ENCODE measurements around the gene NCOA6. TPM values are rescaled to one million over a fixed set of nuclear protein-coding genes. Genes with fewer than 3 reads are reported as not detected.

The NCOA6 gene
- polyA plus RNA-seq, 1 of the 3 experiments (the other 2 are of a cell fraction) = 14.5 TPM

- no peak for DNase-seq
- peaks cover 0 to 2% of the 10 kb centered on the region in 2 experiments; a peak in 2 of 4 replicates for H3K4me1 ChIP-seq (ENCODE audit: control insufficient read depth in 1 of 2, insufficient read depth in 2 of 2, low read depth in 1 of 2, low read length in 1 of 2)
Observed at GRCh38 chr20:34776177-34776576, 49.3 kb downstream of the NCOA6 start.

DNA sequence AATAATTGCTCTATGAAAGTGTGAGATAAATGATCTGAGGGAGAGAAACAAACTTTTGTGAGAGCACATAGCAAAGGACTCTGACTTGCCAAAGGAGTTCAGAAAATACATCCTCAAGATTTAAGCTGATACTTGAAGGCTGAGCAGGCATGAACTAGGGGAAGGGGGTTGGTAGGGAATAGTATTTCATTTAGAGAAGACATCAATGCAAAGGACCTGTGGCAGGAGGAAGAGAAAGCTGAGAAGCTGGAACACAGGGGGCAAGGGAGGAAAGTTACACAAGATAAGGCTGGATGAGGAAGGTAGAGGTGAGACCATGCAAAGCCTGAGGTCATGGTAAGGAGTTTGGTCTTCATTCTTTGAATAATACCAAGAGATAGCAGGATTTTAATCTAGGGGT, 50.6 kb downstream of the NCOA6 start:
- Histone ChIP-seq H3K4me1 (ENCODE audit: control insufficient read depth in 1 of 2, insufficient read depth in 2 of 2, low read depth in 1 of 2, low read length in 1 of 2) (peaks cover 0 to 2% of the 10 kb centered on the region in 2 experiments; a peak in 1 of 4 replicates), H3F3A (replicated peaks; ENCODE audit: insufficient read depth) (peaks cover 9% of the 10 kb centered on the region), H3K4me2 (no peak overlapping the region), H3K9me3 (no peaks in the 10 kb centered on the region), H3K9me2 (no peaks in the 10 kb centered on the region), H3K79me2 (ENCODE audit: insufficient read depth) (no peaks in the 10 kb centered on the region; the same call in 1 of the 2 replicates), H3K27ac (ENCODE audit: low read depth in 2 of 2, low read length in 1 of 2) (no peak overlapping the region), H4K20me1 (ENCODE audit: insufficient read depth) (no peaks in the 10 kb centered on the region), H3K27me3 (ENCODE audit: insufficient read depth) (no peaks in the 10 kb centered on the region), H3K4me3 (ENCODE audit: low read depth in 2 of 2, low read length in 1 of 2) (no peak overlapping the region), H2AFZ (ENCODE audit: low read depth) (no peak overlapping the region), H3K36me3 (replicated peaks in 1 of 2; ENCODE audit: control insufficient read depth in 1 of 2, insufficient read depth in 2 of 2, low read length in 1 of 2) (peaks cover 23 to 42% of the 10 kb centered on the region in 2 experiments), H3K9ac (no peak overlapping the region)
- POLR2A ChIA-PET = no interaction called here
- no peak for DNase-seq
- no peak for TF ChIP-seq MXI1 (IDR thresholded peaks at IDR 0.05; ENCODE audit: low read depth, low read length)
- no peak for TF ChIP-seq JUND (IDR thresholded peaks at IDR 0.05)
- TF ChIP-seq, protein P1, sequence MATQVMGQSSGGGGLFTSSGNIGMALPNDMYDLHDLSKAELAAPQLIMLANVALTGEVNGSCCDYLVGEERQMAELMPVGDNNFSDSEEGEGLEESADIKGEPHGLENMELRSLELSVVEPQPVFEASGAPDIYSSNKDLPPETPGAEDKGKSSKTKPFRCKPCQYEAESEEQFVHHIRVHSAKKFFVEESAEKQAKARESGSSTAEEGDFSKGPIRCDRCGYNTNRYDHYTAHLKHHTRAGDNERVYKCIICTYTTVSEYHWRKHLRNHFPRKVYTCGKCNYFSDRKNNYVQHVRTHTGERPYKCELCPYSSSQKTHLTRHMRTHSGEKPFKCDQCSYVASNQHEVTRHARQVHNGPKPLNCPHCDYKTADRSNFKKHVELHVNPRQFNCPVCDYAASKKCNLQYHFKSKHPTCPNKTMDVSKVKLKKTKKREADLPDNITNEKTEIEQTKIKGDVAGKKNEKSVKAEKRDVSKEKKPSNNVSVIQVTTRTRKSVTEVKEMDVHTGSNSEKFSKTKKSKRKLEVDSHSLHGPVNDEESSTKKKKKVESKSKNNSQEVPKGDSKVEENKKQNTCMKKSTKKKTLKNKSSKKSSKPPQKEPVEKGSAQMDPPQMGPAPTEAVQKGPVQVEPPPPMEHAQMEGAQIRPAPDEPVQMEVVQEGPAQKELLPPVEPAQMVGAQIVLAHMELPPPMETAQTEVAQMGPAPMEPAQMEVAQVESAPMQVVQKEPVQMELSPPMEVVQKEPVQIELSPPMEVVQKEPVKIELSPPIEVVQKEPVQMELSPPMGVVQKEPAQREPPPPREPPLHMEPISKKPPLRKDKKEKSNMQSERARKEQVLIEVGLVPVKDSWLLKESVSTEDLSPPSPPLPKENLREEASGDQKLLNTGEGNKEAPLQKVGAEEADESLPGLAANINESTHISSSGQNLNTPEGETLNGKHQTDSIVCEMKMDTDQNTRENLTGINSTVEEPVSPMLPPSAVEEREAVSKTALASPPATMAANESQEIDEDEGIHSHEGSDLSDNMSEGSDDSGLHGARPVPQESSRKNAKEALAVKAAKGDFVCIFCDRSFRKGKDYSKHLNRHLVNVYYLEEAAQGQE (IDR thresholded peaks at IDR 0.05; ENCODE audit: low read depth, low read length) = no peak
- TF ChIP-seq GATA2 (CRISPR knock-in tag; IDR thresholded peaks at IDR 0.05) = no peak
- TF ChIP-seq FOSL2 (IDR thresholded peaks at IDR 0.05; ENCODE audit: borderline replicate concordance, low read depth) = no peak
- TF ChIP-seq, protein P2, sequence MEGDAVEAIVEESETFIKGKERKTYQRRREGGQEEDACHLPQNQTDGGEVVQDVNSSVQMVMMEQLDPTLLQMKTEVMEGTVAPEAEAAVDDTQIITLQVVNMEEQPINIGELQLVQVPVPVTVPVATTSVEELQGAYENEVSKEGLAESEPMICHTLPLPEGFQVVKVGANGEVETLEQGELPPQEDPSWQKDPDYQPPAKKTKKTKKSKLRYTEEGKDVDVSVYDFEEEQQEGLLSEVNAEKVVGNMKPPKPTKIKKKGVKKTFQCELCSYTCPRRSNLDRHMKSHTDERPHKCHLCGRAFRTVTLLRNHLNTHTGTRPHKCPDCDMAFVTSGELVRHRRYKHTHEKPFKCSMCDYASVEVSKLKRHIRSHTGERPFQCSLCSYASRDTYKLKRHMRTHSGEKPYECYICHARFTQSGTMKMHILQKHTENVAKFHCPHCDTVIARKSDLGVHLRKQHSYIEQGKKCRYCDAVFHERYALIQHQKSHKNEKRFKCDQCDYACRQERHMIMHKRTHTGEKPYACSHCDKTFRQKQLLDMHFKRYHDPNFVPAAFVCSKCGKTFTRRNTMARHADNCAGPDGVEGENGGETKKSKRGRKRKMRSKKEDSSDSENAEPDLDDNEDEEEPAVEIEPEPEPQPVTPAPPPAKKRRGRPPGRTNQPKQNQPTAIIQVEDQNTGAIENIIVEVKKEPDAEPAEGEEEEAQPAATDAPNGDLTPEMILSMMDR (IDR thresholded peaks at IDR 0.05) = no peak
- TF ChIP-seq RXRA (IDR thresholded peaks at IDR 0.05; ENCODE audit: borderline replicate concordance, low read depth) = no peak
- CTCF ChIA-PET = interaction anchor here (1.7 kb wide), 1 partner anchor 462 kb away, joined by 8 read pairs; no protein-coding TSS in a partner anchor

More at GRCh38 chr20:34776177-34776576, 49.3 kb downstream of the NCOA6 start:
- WGBS (ENCODE audit: low lambda C conversion rate) = 97% methylated on average over 8 of the region's 8 CpGs
- no peak overlapping the region for H2AFZ ChIP-seq (ENCODE audit: low read depth)
- H3K4me3 ChIP-seq (ENCODE audit: low read depth in 2 of 2, low read length in 1 of 2) = no peak overlapping the region
- TF ChIP-seq CHD2 (IDR thresholded peaks at IDR 0.05; ENCODE audit: low read length, partially characterized antibody) = no peak
- no peak for TF ChIP-seq FOSL2 (IDR thresholded peaks at IDR 0.05; ENCODE audit: borderline replicate concordance, low read depth)
- no peak for TF ChIP-seq TAF1 (IDR thresholded peaks at IDR 0.05; ENCODE audit: borderline replicate concordance, low read depth, low read length)
- no peak for TF ChIP-seq GATA2 (CRISPR knock-in tag; IDR thresholded peaks at IDR 0.05)
- no peak for TF ChIP-seq NRF1 (IDR thresholded peaks at IDR 0.05; ENCODE audit: low read depth, low read length)
- no peak for TF ChIP-seq TEAD4 (IDR thresholded peaks at IDR 0.05; ENCODE audit: borderline replicate concordance, insufficient read depth)
- TF ChIP-seq JUND (IDR thresholded peaks at IDR 0.05) = no peak
- TF ChIP-seq RXRA (IDR thresholded peaks at IDR 0.05; ENCODE audit: borderline replicate concordance, low read depth) = no peak
- TF ChIP-seq, protein P3, sequence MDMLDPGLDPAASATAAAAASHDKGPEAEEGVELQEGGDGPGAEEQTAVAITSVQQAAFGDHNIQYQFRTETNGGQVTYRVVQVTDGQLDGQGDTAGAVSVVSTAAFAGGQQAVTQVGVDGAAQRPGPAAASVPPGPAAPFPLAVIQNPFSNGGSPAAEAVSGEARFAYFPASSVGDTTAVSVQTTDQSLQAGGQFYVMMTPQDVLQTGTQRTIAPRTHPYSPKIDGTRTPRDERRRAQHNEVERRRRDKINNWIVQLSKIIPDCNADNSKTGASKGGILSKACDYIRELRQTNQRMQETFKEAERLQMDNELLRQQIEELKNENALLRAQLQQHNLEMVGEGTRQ (IDR thresholded peaks at IDR 0.05; ENCODE audit: borderline replicate concordance, low read depth, low read length) = no peak
- TF ChIP-seq SIN3A (IDR thresholded peaks at IDR 0.05; ENCODE audit: borderline replicate concordance, low read depth, low read length) = no peak
- TF ChIP-seq, protein P2 (IDR thresholded peaks at IDR 0.05) = no peak
- TF ChIP-seq ELF1 (IDR thresholded peaks at IDR 0.05) = no peak
- no peak for TF ChIP-seq MAX (IDR thresholded peaks at IDR 0.05; ENCODE audit: low read depth)
- TF ChIP-seq MXI1 (IDR thresholded peaks at IDR 0.05; ENCODE audit: low read depth, low read length) = no peak
- no peak for TF ChIP-seq EP300 (IDR thresholded peaks at IDR 0.05; ENCODE audit: borderline replicate concordance in 1 of 2, low read depth in 1 of 2, low read length in 1 of 2)
- no peak for TF ChIP-seq YY1 (IDR thresholded peaks at IDR 0.05; ENCODE audit: low read depth)
- H3K27me3 ChIP-seq (ENCODE audit: insufficient read depth) = no peaks in the 10 kb centered on the region
- no peak overlapping the region for H3K9ac ChIP-seq
- H4K20me1 ChIP-seq (ENCODE audit: insufficient read depth) = no peaks in the 10 kb centered on the region
- H3K9me3 ChIP-seq = no peaks in the 10 kb centered on the region
- H3K4me2 ChIP-seq = no peak overlapping the region
- POLR2A ChIA-PET = no interaction called here
- H3K36me3 ChIP-seq (replicated peaks in 1 of 2; ENCODE audit: control insufficient read depth in 1 of 2, insufficient read depth in 2 of 2, low read length in 1 of 2) = peaks cover 23 to 44% of the 10 kb centered on the region in 2 experiments
- no peaks in the 10 kb centered on the region; the same call in 1 of the 2 replicates for H3K79me2 ChIP-seq (ENCODE audit: insufficient read depth)
- CTCF ChIA-PET = interaction anchor here (1.1 kb wide), 1 partner anchor 9 kb away, joined by 4 read pairs; no protein-coding TSS in a partner anchor
- H3F3A ChIP-seq (replicated peaks; ENCODE audit: insufficient read depth) = peaks cover 9% of the 10 kb centered on the region
- H3K9me2 ChIP-seq = no peaks in the 10 kb centered on the region
- H3K27ac ChIP-seq (ENCODE audit: low read depth in 2 of 2, low read length in 1 of 2) = no peak overlapping the region
